ENCODE data around the gene RCE1.

The RCE1 gene

GRCh38 chr11:66856496-66857233 is 13.4 kb downstream of the RCE1 start, which contains the start of gene LRFN4:
Gene LRFN4, plus strand, starts transcription at chr11:66857064. Its CDS starts 681 bp downstream, at chr11:66857745.
- DNase-seq (ENCODE audit: low read depth): peak; percentile 34

DNA sequence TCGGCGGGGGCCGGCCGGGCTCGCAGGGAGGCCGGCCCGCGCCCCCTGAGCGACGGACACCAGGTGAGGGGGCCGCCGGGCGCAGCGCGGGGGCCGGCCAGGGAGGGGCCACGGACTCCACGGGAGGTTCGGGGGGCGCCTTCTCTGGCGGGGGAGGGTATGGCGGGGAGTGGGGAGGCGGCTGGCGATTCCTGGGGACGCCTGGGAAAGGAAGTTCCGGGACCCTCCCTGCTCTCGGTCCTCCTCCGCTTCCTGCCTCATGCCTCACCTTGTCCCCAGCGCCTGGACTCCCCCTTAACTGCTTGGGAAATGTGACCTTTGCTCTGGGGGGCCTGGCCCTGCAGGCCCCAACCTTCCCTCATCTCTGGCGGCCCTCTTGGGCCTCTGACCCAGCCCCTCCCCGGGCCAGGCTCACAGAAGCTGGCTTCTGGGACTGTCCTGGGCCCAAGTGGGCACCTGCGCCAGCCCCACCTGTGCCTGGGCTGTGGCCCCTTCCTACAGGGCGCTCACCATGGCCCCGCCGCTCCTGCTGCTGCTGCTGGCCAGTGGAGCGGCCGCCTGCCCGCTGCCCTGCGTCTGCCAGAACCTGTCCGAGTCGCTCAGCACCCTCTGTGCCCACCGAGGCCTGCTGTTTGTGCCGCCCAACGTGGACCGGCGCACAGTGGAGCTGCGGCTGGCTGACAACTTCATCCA is 14.1 kb downstream of the RCE1 start:
- no peak for DNase-seq (ENCODE audit: low read depth)

- DNase-seq (ENCODE audit: low read depth): no peak
These were observed 14.6 kb downstream of the RCE1 start for GRCh38 chr11:66857927-66858185.

GRCh38 chr11:66858186-66858938 is 15.1 kb downstream of the RCE1 start:
- no peak for DNase-seq (ENCODE audit: low read depth)

- no peak for DNase-seq (ENCODE audit: low read depth)
These were observed 15.9 kb downstream of the RCE1 start for GRCh38 chr11:66858939-66859685.

- DNase-seq (ENCODE audit: low read depth): no peak
These were observed 16.6 kb downstream of the RCE1 start for GRCh38 chr11:66859686-66860448.

DNA sequence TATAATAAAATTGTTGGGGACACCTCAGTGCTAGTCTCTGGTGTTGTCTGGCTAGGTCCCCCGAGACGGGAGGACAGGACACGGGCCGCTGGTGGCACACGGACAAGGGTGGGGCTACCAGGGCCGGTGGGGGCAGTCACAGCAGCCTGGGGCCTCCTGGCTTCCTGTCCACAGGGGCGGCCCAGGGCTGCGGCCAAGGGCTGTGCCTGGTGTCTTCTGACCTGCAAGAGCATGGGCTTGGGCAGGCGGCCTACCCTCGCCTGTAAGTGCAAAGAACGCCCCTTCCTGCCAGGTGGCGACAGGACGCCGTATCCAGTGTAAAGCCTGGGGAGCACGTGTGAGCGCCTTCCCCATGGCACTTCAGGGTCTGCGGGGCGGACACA is 17.2 kb downstream of the RCE1 start:
- no peak for DNase-seq (ENCODE audit: low read depth)

DNA sequence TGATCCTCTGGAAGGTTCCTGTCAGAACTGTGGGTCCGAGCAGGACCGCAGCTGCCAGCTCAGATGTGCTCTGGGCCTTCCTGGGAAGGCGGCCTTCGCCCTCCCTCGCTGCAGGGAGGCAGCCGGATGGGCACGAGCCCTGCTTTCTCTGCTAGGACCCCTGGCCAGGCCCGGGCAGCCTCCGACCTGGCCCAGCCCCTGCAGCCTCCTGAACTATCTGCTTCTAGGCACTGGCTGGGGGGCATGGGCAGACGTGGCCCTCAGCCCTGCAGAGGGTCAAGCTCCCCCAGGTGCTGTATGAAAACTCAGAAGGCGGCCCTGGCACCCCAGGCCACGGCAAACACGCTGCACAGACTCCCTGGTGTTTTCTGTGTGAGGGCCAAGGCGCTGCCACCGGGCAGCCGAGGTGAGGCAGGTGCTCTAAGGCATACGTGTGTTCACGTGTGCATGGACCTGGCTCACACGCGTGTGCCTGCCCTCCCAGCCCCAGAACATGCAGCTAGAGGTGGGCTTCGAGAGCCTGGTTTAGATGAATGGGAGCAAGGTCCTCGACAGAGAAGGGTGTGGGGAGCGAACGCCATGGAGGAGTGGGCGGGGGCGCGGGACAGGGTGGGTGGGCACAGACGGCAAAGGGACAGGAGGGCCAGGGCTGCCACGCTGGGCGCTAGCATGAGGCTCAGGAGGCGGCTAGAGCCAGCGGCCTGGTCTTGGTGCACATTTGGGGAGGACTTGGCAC is 18.0 kb downstream of the RCE1 start:
- DNase-seq (ENCODE audit: low read depth): no peak

DNA sequence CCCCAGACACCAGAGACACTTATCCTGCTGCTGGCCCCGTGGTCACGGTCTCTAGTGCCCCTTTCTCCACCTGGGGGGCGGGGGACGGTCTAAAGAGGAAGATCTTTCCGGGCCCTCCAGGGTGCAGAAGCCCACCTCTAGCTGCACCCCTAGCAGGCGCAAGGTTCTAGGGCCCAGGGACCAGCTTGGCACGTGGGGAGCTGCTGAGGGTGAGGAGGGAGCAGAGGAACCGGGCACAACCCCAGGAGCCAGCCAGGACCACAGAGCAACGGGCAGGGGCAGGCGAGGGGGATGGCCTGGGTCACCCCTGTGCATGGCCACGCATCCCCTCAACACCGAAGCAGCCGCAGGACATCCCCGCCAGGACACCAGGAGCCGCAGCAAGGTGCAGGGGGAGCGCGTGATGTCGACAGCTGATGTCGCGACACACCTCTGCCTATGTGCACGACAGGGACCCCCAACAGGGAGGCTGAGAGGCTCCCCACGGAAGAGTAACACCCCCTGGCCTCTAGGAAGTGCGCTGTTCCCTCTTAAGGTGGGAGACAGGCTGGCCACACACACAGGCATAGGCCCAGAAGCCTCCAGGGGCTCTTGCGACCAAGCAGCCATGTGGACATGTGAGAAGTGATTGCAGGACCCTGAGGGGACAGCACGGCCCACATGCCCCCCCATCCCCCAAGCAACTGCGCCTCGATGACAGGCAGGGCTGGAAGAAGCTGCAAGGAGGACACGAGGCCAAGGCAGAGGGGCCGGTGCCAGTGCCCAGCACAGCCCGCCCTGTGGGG is 18.7 kb downstream of the RCE1 start:
- DNase-seq (ENCODE audit: low read depth): no peak

DNA sequence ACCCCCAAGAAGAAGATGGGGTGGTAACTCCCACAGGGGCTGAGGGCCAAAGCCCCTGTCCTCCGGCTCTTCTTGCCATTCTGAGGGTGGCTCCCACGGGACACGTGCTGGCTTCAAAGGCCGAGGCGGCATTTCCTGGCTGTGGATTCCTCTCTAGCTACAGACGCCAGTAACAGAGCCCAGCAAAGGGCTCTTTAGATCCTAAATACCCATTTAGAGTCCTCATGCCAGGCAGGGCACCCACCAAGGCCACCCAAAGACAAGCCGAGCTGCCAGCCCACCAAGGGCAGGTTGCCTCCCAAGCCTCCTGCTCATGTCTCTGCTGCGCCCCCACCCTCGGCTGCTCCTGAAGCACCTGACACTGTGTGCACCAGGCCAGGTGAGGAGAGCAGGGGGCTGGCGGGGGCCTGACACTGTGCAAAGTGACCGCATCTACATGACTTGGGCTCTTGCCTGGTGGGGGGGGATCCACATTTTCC is 19.4 kb downstream of the RCE1 start:
- DNase-seq (ENCODE audit: low read depth): no peak

- DNase-seq (ENCODE audit: low read depth): no peak
These were observed 20.3 kb downstream of the RCE1 start for GRCh38 chr11:66863428-66864125.

DNA sequence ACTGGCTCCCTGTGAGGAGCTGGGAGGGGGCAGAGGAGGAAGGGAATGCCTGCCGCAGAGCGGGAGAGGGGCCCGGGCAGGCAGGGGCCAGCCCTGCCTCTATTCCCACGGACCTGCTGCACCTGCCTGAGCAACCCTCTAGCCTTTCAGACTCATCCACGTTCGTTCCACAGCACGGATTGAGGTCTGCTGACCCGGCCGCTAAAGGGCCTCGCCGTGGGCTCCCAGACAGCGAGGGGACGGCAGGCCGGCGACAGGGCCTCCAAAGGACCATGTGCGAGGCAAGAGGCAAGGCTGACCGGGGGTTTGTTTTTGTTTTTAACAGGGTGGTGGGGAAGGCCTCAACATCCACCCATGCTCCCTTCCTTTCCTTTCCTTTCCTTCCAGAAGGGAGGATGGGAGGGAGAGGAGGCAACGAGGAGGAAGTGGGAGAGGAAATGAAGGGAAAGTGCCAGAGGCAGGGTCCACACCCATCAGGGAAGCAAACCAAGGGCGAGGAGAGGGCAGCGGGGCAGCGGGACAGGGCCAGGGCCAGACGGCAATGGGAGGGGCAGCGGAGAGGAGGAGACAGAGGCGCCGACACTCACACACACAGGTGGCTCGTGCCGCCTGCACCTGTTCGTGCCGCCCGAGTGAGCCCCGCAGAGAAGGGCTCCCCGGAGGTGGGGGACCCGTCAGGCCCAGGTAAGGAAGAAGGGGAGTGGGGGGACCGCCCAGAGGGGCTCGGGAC is 21.1 kb downstream of the RCE1 start:
- no peak for DNase-seq (ENCODE audit: low read depth)

- DNase-seq (ENCODE audit: low read depth): no peak
These were observed 21.9 kb downstream of the RCE1 start for GRCh38 chr11:66864924-66865697.

- DNase-seq (ENCODE audit: low read depth): no peak
These were observed 22.8 kb downstream of the RCE1 start for GRCh38 chr11:66866007-66866406.

DNA sequence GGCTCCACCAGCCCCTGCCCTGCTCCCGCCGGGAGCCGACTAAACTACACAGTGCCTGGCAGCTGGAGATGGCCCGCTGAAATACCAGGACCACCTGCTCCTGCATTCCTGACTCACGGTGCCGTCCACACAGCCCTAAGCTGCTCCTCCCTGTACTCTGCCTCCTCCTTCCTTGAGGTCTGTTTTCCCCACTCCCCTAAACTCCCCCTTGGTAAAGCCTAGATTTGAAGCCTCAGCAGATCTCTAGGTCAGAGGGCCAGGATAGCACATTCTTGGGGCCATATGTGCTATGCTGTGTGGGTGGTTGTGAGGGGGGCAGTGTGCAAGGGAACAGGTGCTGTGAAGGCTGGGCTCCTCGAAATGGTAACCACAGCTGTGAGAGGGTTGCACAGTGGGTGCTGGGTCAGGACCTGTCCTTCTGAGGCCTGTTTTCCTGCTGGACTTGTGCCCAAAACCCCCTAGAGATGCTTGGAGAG is 23.3 kb downstream of the RCE1 start:
- no peak for DNase-seq (ENCODE audit: low read depth)

GRCh38 chr11:66867425-66868040 is 24.3 kb downstream of the RCE1 start:
- DNase-seq (ENCODE audit: low read depth): no peak

DNA sequence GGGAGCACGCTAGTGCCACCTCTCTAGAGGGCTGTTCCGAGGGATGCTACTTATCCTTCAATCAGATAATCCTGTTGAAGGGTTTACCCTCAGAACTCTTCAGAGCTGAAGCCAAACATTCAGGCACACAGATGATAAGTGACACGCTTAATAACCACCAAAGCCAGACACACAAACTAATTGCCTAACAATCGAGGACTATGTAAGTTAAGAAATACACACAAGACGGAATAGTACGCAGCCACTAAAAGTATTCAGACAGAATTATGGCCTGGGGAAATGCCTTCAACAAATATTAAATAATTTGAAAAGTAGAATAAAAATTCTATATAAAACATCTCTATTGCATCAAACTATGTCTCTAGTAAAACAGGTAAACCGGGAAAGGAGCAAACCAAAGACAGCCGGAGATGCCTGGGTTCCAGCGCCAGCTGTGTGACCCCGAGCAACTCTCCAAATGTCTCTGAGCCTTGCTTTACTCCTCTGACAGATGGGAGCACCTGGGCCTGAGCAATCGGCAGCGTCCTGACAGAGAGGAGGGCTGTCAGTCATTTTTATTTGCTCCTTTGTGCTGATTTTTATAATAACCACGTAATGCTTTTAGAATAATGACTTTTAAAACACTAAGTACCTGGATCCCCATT is 25.0 kb downstream of the RCE1 start:
- no peak for DNase-seq (ENCODE audit: low read depth)
